GM18520 (cell line): ENCODE measurements around the gene GINS2.

Experiments
- ATAC-seq: cut with Tn5 transposase; IDR thresholded peaks from one replicate; pipeline ENCODE4 v1.9.1; 2021; ENCODE audit not compliant: unreplicated experiment

Gene GINS2

DNA sequence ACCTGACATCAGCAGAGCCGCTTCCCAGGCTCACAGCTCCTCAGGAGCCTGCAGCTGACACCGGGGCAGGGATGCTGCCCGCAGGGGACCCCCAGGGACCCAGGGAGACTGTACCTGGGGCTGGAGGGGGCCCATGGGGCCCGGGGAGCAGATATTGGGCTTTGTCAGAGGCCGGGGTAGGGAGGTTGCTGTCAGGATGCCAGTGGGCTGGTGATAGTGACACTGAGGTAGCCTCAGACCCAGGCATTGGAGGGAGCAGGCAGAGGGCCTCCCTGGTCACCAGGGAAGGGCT is 60.5 kb downstream of the GINS2 start:
- no peak for ATAC-seq

DNA sequence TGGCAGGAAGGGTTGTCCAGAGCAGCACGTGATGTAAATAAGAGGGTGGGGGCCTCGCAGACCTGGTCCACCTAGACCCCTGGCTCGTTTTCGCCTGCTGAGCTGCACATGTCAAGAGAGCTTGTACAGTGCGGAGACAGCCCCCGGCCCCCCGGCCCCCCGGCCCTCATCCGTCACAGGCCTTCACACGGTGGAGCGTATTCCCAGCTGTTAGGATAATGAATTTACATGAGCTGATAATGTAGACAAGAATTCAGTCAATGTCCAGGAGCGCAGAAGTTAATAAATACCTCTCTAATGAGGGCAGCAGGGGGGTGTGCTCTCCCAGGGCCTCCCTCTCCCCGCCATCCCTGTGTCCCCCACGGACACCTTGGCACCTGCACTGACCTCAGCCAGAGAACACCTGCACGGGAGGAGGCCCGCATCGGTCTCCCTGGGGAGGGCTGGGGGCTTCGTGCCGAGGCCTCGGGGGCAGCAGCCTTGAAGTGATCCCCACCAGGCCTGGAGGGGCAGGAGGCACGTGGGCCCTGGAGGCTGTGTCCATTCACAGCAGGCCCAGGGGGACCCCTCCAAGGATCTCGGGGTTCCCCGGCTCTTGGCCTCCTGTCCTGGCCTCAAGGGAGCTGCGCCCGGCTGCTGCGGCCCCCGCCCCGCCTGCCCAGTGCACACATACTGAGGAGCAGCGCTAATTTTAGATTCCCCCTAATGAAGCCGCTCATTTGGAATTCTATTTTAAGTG is 61.1 kb downstream of the GINS2 start:
- ATAC-seq: no peak

DNA sequence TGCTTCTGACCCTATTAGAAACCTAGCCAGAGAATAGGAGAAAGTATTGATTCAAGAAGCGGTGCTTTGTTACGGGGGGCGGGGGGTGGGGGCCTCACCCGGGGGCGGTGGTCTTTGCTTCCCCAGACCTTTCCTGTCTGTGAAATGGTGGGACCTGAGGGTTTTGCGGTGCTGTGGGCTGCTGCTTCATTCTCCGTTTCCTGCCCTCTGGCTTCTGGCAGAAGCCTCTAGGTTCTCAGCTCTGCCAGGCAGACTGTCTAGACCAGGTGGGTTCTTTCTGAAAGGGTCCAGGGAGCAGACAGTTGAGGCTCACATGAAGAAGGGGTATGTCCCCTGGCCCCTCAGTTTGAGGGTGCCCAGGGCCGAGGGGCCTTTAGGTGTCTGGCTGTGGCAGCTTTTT is 61.7 kb downstream of the GINS2 start:
- ATAC-seq: no peak
